ENCODE measurements around the gene GALNT18.

Gene GALNT18

GRCh38 chr11:11334607-11335006 is 287.2 kb downstream of the GALNT18 start:
- DNase-seq: no peak

DNA sequence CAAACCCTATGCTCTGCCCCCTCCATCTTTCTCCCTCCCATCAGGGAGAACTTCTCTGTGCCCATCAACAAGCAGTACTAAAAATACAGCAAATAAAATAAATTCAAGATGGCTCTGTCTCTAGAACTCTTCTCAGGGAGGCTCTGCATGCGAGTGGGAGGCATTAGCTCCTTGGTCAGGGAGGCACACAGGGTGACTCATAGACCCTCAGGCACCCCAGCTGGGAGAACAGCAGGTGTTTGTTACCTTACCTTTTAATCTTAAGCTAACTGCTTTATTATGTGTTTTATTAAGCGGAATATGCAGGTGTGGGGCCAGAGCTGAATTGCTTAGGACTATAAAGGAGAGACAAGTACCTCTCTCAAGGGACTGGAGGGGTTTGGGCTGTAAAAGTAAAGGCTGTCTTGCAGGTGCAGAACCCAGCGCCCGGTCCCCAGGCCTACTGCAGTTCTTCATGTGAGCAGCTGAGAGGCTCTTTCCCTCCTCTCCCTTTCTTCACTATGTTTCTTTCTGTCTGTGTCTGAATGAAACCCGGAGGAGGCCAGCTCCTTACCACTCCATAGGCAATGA is 289.6 kb downstream of the GALNT18 start:
- DNase-seq: no peak

DNA sequence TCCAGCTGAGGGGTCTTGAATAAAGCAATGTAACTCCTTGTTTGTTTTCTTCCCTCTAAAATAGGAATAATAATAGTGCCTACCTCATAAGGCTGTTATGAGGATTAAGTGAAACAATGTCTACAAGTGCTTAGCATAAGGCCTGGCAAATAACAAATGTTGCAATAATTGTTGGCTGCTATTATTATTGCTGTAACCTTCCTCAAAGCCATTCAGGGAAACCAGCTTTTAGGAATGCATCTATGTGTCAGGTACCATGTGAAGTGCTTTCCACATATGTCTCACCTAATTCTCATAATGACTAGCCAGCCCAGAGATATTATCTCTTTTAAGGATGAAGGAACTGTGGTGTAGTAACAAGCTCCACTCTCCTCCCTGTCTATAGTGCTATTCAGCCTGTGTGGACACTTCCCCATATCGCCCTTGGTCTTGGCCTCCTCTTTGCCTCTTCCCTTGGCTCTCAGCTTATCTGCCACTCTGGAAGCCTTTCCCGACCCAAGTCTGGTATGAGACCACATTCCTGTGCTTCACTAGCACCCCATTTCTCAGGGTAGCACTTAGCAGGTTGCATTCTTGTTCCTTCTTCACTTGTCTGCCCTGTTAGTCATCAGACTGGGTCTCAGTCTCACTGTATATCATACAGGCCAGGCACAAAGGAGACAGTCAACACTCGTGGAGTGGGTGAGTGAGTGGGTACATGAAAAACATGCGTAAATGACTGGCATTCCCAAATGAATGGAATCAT is 292.6 kb downstream of the GALNT18 start:
- DNase-seq: no peak

DNA sequence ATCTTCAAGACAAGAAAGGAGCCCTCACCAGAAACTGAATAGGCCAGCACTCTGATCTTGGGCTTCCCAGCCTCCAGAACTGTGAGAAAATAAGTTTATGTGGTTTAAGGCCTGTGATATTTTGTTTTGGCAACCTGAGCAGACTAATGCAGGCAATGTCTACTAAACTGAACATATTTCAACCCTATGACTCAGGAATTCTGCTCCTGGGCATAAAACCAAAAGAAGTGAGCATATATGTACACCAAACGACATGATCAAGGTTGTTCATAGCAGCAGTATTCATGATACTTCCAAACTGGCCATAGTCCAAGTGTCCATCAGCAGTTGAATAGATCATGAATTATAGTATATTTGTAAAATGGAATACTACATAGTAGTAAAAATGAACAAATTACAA is 297.7 kb downstream of the GALNT18 start:
- no peak for DNase-seq

GRCh38 chr11:11322101-11322500 is 299.7 kb downstream of the GALNT18 start:
- DNase-seq: no peak

DNA sequence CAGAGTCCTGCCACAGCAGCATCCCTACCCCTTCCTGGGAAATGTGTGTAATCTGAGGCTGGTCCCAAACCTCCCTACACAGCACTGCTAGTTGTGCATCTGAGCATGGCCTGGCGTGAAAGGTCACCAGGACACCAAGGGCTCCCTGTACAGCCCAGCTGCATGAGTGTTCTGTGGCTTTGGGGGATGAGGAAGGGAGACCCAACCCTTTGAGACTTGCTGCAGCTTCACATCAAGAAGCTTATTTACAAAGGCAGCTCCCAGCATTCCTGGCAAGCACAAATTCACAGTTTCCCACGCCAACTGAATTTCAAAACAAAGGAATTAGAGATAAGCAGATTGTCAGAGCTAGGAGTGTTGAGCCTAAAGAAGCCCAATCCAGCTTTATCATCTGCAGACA is 301.0 kb downstream of the GALNT18 start:
- DNase-seq: no peak

DNA sequence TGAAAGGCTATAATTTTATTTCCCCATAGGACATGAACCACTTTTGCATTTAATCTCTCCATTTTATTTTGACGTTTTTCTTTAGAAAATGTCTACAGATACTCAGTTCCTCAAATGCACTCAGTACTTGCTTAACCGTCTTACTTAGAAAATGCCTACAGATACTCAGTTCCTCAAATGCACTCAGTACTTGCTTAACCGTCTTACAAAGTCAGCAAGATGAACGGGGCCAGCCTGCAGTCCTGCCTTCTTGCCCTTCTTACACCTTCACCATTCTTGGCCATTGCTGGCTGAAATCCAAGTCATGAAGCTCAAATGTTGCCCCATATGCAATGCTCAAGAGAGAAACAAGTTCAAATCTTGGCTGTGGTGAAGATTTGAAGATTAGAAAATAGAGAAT is 302.8 kb downstream of the GALNT18 start:
- no peak for DNase-seq

- no peak for DNase-seq
Measured at GRCh38 chr11:11318461-11318860, 303.3 kb downstream of the GALNT18 start.

DNA sequence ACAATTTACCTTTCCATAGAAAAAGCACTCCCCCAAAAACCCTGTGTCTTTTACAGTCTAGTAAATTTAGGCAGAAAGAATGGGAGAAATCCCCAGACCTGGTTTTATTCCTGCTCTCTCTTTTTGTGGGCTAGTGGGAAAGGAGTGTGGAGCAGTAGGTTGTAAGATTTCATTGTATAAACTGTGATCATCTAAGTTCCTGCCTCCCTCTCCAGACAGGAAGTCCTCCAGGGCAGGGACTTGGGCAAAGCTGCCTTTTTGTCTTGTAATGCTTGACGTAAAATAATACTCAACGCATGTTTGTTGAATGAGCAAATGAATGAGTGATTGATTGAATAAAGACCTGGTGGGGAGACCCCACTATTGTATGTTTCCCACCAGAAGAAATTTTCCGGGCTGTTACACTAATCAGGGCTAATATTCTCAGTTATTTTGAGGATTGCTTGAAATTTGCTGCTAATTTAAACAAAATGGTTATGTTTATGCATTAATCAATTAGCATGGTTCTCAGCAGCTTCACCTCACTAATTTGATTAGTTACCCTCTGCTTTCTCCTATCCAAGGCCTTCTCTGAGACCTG is 305.1 kb downstream of the GALNT18 start:
- DNase-seq: no peak

DNA sequence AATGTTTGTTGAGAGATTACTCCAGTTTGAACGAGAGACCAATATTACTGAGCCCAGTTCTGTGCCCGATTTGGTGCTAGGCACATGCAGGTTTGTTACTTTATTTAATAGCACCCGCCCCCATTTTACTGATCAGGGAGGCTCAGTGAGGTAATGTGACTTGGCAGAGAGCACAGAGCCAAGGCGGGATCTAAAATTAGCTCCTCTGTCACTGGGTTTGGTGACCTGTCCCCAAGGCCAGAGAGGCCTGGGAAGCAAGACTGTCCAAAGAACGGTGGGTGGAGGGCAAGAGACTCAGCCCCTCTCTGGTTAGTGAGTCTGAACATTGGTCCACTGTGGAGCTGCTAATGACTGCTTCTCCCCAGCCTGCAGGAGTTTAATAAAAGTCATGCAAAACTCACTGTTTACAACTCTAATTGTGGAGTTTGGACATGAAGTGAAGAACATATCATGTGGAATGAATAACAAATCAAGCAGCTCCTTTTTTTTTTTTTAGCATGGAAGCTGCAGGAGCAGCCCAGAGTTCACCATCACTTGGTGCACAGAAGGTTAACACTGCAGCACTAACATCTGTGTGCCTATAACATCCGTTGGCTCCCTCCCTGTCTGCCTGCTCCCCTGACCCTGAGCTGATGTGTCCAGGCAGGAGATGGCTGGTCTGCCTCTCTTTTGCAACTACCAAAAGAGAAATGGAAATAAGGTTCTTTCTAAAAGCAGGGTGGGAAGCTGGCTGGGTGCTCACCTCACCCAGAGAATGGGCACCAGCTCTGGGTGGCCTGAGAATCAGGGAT is 307.7 kb downstream of the GALNT18 start:
- DNase-seq: no peak

DNA sequence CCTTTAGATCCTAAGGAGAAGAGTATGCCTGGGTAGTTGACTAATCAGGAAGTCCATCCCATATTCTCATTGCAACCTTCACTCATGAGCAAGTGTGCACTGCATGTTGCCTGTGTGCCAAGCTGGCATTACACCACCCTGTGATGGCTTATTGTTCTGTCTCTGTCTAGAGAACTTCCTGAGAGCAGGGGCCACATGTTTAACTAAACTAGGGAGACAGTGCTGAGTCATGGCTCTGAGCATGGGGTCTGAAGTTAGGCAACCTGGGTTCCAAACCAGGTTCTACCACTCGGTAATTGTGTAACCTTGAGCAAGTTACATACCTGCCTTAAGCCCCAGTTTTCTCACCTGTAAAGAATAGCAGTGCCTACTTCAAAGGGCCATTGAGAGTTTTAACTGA is 308.4 kb downstream of the GALNT18 start:
- no peak for DNase-seq

- DNase-seq: no peak
Measured at GRCh38 chr11:11312738-11313137, 309.1 kb downstream of the GALNT18 start.

- DNase-seq: no peak
Measured at GRCh38 chr11:11311169-11311568, 310.6 kb downstream of the GALNT18 start.

GRCh38 chr11:11309906-11310305 is 311.9 kb downstream of the GALNT18 start:
- no peak for DNase-seq

DNA sequence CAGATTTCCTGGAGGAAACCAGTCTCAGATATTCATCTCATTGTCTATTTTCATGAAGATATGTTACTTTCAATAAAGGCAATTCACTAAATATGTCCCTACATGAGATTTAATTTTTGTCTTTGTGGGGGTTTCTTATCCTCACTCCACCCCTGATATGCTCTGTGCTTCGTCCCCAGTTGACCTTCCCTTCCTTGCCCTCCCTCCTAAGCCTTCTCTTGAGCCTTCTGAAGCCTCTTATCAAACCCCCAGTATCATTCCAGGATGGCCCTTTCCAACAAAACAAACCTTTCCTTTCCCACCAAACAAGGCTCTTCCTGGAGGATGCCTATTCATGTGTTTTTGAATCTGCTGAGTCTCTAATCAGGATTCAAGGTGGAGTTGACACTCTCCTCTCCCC is 313.6 kb downstream of the GALNT18 start:
- no peak for DNase-seq

- DNase-seq: no peak
Measured at GRCh38 chr11:11306855-11307254, 314.9 kb downstream of the GALNT18 start.

GRCh38 chr11:11304550-11304949 is 317.3 kb downstream of the GALNT18 start:
- no peak for DNase-seq

DNA sequence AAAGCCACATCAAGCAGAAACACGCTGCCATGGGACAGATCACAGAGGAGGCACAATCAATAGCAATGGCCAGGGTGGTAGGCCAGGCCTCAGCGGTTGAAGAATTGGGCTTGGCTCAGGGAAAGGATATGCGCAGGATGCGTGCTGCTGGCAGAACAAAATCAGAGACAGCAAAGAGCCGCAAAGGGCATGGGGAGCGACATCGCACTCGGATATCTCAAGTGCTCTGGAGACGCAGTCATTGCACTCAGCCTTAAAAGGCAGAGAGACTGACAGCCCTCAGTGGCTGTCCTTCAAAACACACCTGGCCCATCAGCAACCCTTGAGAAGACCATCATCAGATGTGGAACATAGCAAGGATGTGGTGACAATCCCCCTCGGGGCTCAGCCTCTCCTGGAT is 319.2 kb downstream of the GALNT18 start:
- DNase-seq: no peak

DNA sequence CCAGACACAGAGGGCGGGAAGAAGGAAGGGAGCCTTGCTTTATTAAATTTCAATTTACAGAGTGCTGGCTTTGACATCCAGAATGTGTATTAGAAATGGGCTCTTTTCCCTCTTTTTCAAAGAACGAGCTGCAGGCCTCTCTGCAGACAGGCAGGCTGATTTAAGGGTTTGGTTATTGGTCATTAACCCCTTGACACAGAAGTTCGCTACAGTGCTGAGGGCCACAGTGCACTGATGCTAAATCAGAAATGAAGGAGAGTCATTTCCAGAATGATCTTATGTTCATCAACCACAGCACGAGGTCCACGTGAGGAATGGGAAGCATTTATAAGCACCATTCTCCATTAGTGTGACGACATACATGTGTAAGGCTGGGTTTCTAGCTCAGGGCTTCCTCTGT is 320.6 kb downstream of the GALNT18 start:
- no peak for DNase-seq

- DNase-seq: no peak
Measured at GRCh38 chr11:11297578-11297977, 324.2 kb downstream of the GALNT18 start.

DNA sequence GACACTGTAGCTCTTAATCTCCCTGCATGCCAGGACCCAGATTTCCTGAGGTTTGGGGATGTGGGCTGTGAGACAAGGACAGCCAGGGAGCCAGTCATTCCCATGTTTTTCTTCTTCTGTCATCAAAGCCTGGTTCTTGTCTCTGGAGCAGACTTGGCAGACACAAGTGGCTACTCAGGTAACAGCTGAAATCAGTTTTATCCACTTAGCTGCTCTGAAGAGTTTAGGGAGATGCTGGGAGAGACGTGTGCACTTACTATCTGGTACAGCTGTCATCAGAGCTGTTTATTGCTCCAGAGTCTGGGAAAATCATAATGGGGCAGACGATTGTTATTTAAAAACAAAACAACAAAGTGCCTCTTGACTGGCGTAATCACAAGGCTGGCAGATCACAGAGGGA is 325.4 kb downstream of the GALNT18 start:
- DNase-seq: peak; percentile 53

DNA sequence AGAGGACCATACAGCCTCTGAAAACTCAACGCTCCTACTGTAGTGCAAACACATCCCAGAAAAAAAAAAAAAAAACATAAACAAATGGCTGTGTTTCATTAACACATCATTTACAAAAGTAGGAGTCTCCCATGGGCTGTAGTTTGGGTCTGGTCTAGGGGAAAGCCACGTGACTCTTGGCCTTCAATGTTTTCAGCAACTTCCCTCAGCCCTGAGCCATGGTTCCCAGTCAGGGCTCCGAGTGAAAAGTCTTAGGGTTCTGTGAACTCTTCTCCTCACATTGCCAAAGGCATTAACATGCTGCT is 327.3 kb downstream of the GALNT18 start:
- DNase-seq: no peak

- DNase-seq: no peak
Measured at GRCh38 chr11:11293798-11294550, 327.8 kb downstream of the GALNT18 start.
